ENCODE data around the gene CD14. TPM values are rescaled to one million over a fixed set of nuclear protein-coding genes. Genes with fewer than 3 reads are reported as not detected.
"Not testable (repeated sequence)": the region's sequence is repeated elsewhere in the genome, so short reads cannot be mapped to it uniquely, and the experiment has no call there.

CD14 gene
- total RNA-seq, result 11.4 TPM

DNA sequence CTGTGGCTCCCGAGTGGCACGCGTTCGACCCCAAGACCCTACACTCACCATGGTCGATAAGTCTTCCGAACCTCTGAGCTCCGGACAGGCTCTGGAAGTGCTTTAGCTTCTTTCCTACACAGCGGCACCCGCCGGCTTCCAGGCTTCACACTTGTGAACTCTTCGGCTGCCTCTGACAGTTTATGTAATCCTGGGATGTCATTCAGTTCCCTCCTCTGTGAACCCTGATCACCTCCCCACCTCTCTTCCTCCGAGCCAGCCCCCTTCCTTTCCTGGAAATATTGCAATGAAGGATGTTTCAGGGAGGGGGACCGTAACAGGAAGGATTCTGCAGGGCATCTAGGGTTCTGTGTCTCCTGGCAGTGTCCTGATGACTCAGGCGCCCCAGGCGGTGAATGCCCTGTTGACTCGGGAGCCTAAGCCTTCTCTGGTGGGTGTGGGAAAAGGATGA is at the start of gene CD14:
CD14 (minus strand) TSS at position 155 of the 451 bp plus-strand sequence; CDS start at position 51, 104 bp downstream.
- FAIRE-seq, result no peak
- DNase-seq (ENCODE audit: low spot score in 2 of 2), result peak in 1 of 2 donors; percentile 33

DNA sequence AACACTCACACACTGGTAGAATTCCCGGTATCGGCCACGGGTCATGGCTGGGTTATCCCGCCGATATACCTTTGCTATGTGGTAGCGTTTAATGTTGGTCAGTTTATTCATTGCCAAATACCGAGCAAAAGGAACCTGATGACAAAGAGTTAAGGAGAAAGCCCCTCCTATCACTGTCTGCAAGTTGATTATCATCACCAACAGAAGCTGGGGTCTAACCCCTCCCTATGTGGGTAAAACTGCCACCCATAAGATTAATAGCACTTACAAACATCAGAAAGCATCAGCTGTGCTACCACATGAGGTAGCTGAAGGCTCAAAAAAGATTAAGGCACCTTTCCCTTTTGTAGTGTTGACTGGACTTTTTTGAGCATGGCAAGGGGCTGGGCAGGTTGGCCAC is 46.0 kb upstream of the CD14 start:
- no peak for FAIRE-seq

GRCh38 chr5:140677947-140678346 is 45.0 kb upstream of the CD14 start:
- no peak for DNase-seq (ENCODE audit: low spot score in 2 of 2)
- FAIRE-seq, result no peak

More for the DNA sequence above, 46.0 kb upstream of the CD14 start:
- DNase-seq (ENCODE audit: low spot score in 2 of 2), result no peak

GRCh38 chr5:140674629-140675028 is 41.7 kb upstream of the CD14 start:
- no peak for FAIRE-seq

GRCh38 chr5:140674211-140674610 is 41.2 kb upstream of the CD14 start:
- DNase-seq (ENCODE audit: low spot score in 2 of 2) (no peak), FAIRE-seq (no peak)

More at GRCh38 chr5:140674629-140675028, 41.7 kb upstream of the CD14 start:
- DNase-seq (ENCODE audit: low spot score in 2 of 2), result no peak

- FAIRE-seq (no peak), DNase-seq (ENCODE audit: low spot score in 2 of 2) (no peak)
Measured at GRCh38 chr5:140673187-140673976, 40.4 kb upstream of the CD14 start, which contains the start of gene DND1. Gene DND1 (minus strand): TSS chr5:140673576. CDS start chr5:140673542, 34 bp downstream.

DNA sequence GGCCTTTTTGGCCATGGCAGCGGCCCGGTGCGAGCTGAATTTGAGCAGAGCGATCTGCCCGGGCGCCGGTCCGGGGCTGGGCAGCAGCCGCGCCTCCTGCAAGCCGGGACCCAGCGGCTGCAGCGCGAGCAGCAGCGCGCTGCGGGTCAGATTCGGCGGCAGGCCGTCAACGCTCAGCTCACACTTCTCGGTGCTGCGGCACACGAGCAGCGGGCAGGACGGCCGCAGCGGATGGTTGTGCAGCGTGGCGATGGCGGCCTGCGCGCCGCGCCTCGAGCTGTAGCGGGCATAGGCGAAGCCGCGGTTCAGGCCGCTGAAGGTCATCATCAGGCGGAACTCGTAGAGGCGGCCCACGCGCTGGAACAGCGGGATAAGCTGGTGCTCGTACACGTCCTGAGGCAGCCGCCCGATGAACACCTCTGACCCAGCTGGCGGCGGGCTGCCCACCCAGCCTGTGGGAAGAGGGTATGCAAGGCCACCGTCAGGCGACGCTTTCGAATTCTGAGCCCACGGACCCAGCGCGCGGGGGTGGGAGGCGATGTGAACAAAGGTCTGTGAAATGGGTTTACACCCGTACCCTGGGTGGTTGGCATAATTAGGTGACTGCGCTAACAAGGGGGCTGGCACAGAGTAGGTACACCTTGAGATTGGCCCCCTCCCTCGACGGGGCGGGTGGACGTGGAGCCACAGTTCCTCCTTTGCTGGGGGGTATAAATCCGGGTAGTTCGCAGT is 39.6 kb upstream of the CD14 start:
- FAIRE-seq (no peak), DNase-seq (ENCODE audit: low spot score in 2 of 2) (peak in 1 of 2 donors; percentile 33)

- FAIRE-seq (no peak), DNase-seq (ENCODE audit: low spot score in 2 of 2) (no peak)
Measured at GRCh38 chr5:140671472-140672125, 38.6 kb upstream of the CD14 start.

DNA sequence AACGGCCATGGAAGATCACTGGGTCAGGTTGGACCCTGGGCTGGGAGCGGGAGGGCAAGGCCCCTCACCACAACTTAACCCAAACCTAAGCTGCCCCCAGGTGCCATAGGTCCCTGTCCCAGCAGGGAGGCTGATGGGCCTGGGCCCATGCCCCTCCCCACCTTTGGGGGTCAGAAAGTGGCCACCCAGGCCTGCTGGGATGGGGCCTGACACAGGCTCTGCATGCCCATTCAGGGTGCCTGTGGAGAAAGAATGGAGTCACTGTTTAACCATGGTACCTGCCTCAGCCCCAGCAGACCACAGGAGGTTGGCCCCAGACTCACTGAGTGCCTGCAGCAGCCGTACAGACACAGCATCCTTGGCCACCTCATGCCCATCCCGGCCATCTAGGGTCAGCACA is 38.1 kb upstream of the CD14 start:
- DNase-seq (ENCODE audit: low spot score in 2 of 2), result not testable (repeated sequence)

DNA sequence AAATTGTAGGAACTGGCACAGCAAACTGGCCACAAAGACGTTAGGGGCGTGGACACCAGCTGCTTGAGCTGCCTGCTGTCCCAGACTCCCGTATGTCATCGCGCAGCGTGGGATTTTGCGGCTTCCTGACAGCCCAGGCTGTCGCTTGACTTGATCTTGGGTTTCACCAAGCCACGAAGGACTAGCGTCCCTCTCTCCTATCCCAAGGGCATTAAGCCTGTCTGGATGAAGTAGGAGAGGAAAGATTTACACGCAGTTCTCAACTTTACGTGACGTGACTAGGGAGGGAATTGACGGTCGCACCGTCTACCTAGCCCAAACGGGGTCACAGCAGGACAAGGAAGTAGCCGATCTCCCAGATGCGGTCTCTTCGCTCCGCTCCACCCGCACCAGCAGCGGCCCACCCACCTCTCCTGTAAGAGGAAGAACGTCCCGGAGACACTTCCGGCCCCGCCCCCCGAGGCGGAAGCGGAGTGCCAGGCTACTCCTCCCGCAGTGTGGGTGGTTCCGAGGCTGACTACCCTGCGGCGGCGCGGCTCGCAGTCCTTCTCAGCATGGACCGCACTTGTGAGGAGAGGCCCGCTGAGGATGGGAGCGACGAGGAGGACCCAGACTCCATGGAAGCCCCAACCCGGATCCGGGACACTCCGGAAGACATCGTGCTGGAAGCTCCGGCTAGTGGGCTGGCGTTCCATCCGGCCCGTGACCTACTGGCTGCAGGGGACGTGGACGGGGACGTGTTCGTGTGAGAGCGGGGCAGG is 31.6 kb upstream of the CD14 start, which contains the start of gene WDR55:
WDR55 (plus strand) TSS at position 546 of the 761 bp plus-strand sequence; CDS start at position 555, 9 bp downstream.
- DNase-seq (ENCODE audit: low spot score in 2 of 2) (peak; percentile 87 to 94), FAIRE-seq (no peak)

More for the DNA sequence above, 38.1 kb upstream of the CD14 start:
- FAIRE-seq, result not testable (repeated sequence)

DNA sequence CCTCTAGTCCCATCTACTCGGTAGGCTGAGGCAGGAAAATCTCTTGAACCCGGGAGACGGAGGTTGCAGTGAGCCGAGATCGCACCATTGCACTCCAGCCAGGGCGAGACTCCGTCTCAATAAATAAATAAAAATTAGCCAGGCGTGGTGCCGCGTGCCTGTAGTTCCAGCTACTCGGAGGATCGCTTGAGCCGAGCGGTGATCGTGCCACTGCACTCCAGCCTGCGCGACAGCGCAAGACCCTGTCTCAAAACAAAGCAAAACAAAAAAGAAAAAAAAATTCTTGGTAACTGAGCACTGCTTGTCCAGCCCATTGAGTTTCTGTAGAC is 31.0 kb upstream of the CD14 start:
- FAIRE-seq, result no peak

GRCh38 chr5:140660371-140660770 is 27.4 kb upstream of the CD14 start:
- DNase-seq (ENCODE audit: low spot score in 2 of 2); FAIRE-seq: not testable (repeated sequence)

More for the DNA sequence above, 31.0 kb upstream of the CD14 start:
- DNase-seq (ENCODE audit: low spot score in 2 of 2), result no peak

GRCh38 chr5:140658870-140659269 is 25.9 kb upstream of the CD14 start:
- FAIRE-seq (no peak), DNase-seq (ENCODE audit: low spot score in 2 of 2) (no peak)

GRCh38 chr5:140647042-140647419 is 14.1 kb upstream of the CD14 start:
- no peak for DNase-seq (ENCODE audit: low spot score in 2 of 2)
- no peak for FAIRE-seq

DNA sequence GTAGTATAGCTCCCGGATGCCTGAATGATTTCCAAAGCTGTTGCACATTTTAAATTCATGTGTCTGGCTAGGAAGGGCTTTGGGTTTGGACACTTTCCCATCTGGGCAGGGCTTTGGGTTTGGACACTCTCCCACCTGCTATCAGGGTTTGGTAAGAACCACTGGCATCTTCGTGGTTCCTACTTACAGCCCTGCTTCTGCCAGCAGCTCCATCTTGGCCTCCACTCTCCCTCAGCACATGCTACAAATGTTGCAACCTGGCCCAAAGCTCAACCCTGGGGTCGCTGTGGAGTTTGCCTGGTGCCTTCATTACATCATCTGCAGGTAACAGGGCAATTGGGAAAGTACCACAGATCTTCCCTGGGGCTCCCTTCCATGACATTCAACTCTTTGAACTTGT is 9.7 kb upstream of the CD14 start:
- FAIRE-seq, result no peak
- no peak for DNase-seq (ENCODE audit: low spot score in 2 of 2)

DNA sequence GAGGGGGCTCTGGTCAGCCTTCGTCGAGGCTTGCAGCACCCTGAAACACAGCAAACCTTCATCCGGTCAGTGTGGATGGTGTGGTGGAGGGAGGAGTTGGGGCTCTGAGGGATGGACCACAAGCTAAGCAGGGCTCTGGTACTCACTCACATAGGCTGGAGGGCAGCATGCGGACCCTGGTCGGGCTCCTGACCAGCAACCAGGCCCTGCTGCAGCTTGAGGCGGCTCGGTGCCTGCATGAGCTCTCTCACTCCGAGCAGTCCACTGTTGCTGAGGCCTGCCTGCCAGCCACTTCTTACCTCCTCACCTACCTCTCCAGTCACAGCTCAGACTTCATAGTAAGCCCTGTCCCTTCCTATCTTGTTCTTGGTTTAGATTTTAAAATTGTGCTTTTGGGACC is 8.7 kb upstream of the CD14 start:
- DNase-seq (ENCODE audit: low spot score in 2 of 2) (no peak), FAIRE-seq (no peak)

GRCh38 chr5:140639148-140639981 is 6.4 kb upstream of the CD14 start, which contains the start of gene TMCO6:
Gene TMCO6 (plus strand): TSS chr5:140639451. CDS start chr5:140639528, 77 bp downstream.
- peak; percentile 97 to 100 for DNase-seq (ENCODE audit: low spot score in 2 of 2)
- FAIRE-seq, result no peak

GRCh38 chr5:140638898-140639147 is 5.8 kb upstream of the CD14 start:
- DNase-seq (ENCODE audit: low spot score in 2 of 2); FAIRE-seq: not testable (repeated sequence)

DNA sequence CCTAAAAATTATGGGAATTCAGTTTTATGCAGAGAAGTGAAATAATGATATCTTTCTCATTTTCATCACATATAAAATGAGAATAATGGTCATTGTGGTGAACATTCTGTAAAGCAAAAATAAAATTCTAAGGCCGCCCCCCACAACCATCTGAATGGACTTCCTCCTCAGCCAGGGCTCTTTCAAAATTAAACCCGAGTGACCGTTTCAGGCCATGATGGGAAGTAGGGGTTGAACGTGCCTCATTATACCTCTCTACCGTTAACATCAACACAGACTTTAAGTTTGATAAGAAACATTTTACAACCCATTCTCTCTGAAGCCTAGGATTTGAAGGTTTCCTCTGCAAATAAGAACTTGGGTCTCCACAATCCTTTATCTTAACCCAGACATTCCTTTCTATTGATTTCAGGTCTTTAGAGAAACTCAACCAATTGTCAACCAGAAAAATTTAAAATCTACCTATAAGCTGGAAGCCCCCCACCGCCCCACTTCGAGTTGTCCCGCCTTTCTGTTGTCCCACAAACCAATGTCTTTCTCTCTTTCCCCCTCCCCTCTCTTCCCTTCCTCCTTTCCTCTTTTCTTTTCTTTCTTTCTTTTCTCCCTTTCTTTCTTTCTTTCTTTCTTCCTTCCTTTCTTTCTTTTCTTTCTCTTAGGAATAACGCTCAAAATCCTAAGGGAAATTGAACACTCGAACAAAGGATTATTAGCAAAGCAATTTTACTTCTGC is 4.6 kb upstream of the CD14 start:
- FAIRE-seq (no peak), DNase-seq (ENCODE audit: low spot score in 2 of 2) (no peak)
